C4-2B (cell line): ENCODE data around the gene MAST4.

Experiments
- ZFX ChIP-seq: fragments of 450-650 bp; IDR thresholded peaks from 2 replicates; pipeline ENCODE4 v1.6.1; 2017
- TF ChIP-seq, protein P1 (sequence below): fragments of 450-650 bp; conservative IDR thresholded peaks from 2 replicates; pipeline ENCODE4 v1.5.1; 2017; ENCODE audit warnings: mild to moderate bottlenecking

DNA sequence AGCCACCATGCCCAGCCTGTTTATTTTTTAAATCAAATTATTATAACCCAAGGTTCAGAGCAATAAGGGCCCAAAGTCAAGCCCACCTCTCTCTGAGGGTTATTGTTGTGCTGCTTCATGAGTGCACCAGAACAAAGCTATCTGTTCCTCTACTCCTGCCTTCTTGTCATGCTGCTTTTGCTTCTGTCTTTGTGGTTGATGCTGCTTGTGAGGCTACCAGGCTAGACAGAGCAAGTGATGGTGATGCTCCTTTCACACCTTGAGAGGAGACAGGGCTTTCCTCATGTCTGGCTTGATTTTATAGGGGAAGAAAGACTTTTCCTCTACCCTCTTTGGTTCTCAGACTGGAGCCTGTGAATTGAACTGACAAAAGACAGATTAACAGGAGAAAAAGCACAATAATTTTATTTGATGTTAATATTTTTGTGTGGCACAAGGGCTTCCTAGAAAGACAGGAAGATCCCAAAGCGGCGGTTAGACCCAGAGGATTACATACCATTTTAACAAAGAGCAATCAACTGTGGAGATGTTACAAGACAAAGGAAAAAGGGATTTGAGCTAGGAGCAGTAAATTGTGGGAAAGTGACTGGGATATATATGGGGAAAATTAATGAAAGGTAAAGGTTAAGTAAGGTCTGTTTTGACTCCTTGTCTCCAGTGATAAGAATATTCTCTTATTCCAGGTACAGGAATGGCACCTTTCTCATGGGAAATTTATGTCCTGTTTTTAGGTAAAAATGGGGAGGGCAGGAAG is 604.8 kb downstream of the MAST4 start:
- TF ChIP-seq, protein P1, sequence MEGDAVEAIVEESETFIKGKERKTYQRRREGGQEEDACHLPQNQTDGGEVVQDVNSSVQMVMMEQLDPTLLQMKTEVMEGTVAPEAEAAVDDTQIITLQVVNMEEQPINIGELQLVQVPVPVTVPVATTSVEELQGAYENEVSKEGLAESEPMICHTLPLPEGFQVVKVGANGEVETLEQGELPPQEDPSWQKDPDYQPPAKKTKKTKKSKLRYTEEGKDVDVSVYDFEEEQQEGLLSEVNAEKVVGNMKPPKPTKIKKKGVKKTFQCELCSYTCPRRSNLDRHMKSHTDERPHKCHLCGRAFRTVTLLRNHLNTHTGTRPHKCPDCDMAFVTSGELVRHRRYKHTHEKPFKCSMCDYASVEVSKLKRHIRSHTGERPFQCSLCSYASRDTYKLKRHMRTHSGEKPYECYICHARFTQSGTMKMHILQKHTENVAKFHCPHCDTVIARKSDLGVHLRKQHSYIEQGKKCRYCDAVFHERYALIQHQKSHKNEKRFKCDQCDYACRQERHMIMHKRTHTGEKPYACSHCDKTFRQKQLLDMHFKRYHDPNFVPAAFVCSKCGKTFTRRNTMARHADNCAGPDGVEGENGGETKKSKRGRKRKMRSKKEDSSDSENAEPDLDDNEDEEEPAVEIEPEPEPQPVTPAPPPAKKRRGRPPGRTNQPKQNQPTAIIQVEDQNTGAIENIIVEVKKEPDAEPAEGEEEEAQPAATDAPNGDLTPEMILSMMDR = no peak
- TF ChIP-seq ZFX = no peak
